ENCODE data around the gene TDRD3. TPM values are rescaled to one million over a fixed set of nuclear protein-coding genes. Genes with fewer than 3 reads are reported as not detected.
"Not testable (repeated sequence)": the region's sequence is repeated elsewhere in the genome, so short reads cannot be mapped to it uniquely, and the experiment has no call there.

TDRD3 gene
- total RNA-seq, 4 donors from 2014 or later: 28.5 to 47.8 (median 41.3) TPM

- peak; percentile 67 to 69 for DNase-seq
- Histone ChIP-seq H3K27me3 (no peaks in the 10 kb centered on the region), H3K9me3 (no peaks in the 10 kb centered on the region), H3K4me1 (peaks cover 13 to 14% of the 10 kb centered on the region in 2 donors), H3K4me3 (replicated peaks in 1 of 3) (peak overlapping the region; percentile 12 to 72 (median 23)), H3K27ac (peak overlapping the region; percentile 91 to 98 (median 98)), H3K36me3 (no peaks in the 10 kb centered on the region)
- TF ChIP-seq CTCF (IDR thresholded peaks at IDR 0.05) (no peak), POLR2A (IDR thresholded peaks at IDR 0.05) (peak in 1 of 2 donors; percentile 57)
- intact Hi-C loops (cut with DNase I): no loop called here
- 2% methylated on average over 16 to 35 of the region's 43 CpGs for WGBS, 2 donors
These were observed 821 bp downstream of the TDRD3 start for GRCh38 chr13:60397704-60398378.

- intact Hi-C loops (cut with DNase I): no loop called here
- H3K27ac ChIP-seq: peak overlapping the region; percentile 91 to 98 (median 98)
- peaks cover 13 to 14% of the 10 kb centered on the region in 2 donors for H3K4me1 ChIP-seq
- peak overlapping the region in 1 of 3 donors; percentile 72 for H3K4me3 ChIP-seq (replicated peaks in 1 of 3)
- 52 to 54% methylated on average over 6 of the region's 6 CpGs for WGBS, 2 donors
- no peaks in the 10 kb centered on the region for H3K27me3 ChIP-seq
- no peak for TF ChIP-seq POLR2A (IDR thresholded peaks at IDR 0.05)
- TF ChIP-seq CTCF (IDR thresholded peaks at IDR 0.05): no peak
- no peak for DNase-seq
- H3K9me3 ChIP-seq: no peaks in the 10 kb centered on the region
- no peaks in the 10 kb centered on the region for H3K36me3 ChIP-seq
These were observed 1.4 kb downstream of the TDRD3 start for GRCh38 chr13:60398379-60398891.

- Histone ChIP-seq H3K36me3 (no peaks in the 10 kb centered on the region), H3K9me3 (no peaks in the 10 kb centered on the region), H3K4me1 (peaks cover 13 to 14% of the 10 kb centered on the region in 2 donors), H3K27ac (peak overlapping the region in 2 of 3 donors; percentile 91 to 98), H3K27me3 (no peaks in the 10 kb centered on the region), H3K4me3 (replicated peaks in 1 of 3) (no peak overlapping the region)
- no peak for TF ChIP-seq CTCF (IDR thresholded peaks at IDR 0.05)
- no peak for TF ChIP-seq POLR2A (IDR thresholded peaks at IDR 0.05)
- no peak for DNase-seq
- 57 to 63% methylated on average over 6 of the region's 6 CpGs for WGBS, 2 donors
- intact Hi-C loops (cut with DNase I): no loop called here
These were observed 2.0 kb downstream of the TDRD3 start for GRCh38 chr13:60398907-60399589.

- intact Hi-C loops (cut with DNase I): no loop called here
- Histone ChIP-seq H3K4me1 (peaks cover 13 to 14% of the 10 kb centered on the region in 2 donors), H3K9me3 (no peaks in the 10 kb centered on the region), H3K27me3 (no peaks in the 10 kb centered on the region), H3K4me3 (replicated peaks in 1 of 3) (no peak overlapping the region), H3K36me3 (no peaks in the 10 kb centered on the region), H3K27ac (no peak overlapping the region)
- no peak for TF ChIP-seq POLR2A (IDR thresholded peaks at IDR 0.05)
- TF ChIP-seq CTCF (IDR thresholded peaks at IDR 0.05): no peak
- no peak for DNase-seq
These were observed 5.0 kb downstream of the TDRD3 start for GRCh38 chr13:60402022-60402421.

GRCh38 chr13:60407095-60407494 lies 10.1 kb downstream of the TDRD3 start:
- DNase-seq: no peak
- 85 to 88% methylated on average over 1 of the region's 1 CpG for WGBS, 2 donors
- Histone ChIP-seq H3K4me1 (peaks cover 5 to 8% of the 10 kb centered on the region in 2 donors), H3K27ac (no peak overlapping the region), H3K9me3 (no peaks in the 10 kb centered on the region), H3K4me3 (replicated peaks in 1 of 3) (no peak overlapping the region), H3K36me3 (no peaks in the 10 kb centered on the region), H3K27me3 (no peaks in the 10 kb centered on the region)
- TF ChIP-seq POLR2A (IDR thresholded peaks at IDR 0.05) (no peak), CTCF (IDR thresholded peaks at IDR 0.05) (no peak)
- intact Hi-C loops (cut with DNase I): no loop called here

GRCh38 chr13:60407852-60408251 lies 10.8 kb downstream of the TDRD3 start:
- DNase-seq; H3K9me3 ChIP-seq; H3K4me3 ChIP-seq (replicated peaks in 1 of 3); H3K36me3 ChIP-seq; H3K4me1 ChIP-seq; H3K27me3 ChIP-seq; intact Hi-C loops (cut with DNase I); H3K27ac ChIP-seq: not testable (repeated sequence)
- WGBS, 2 donors: 96 to 98% methylated on average over 11 of the region's 11 CpGs

- intact Hi-C loops (cut with DNase I); DNase-seq; H3K4me3 ChIP-seq (replicated peaks in 1 of 3); H3K36me3 ChIP-seq; H3K27me3 ChIP-seq; H3K4me1 ChIP-seq; H3K9me3 ChIP-seq; H3K27ac ChIP-seq: not testable (repeated sequence)
- WGBS, 2 donors: 92 to 98% methylated on average over 4 of the region's 4 CpGs
These were observed 12.7 kb downstream of the TDRD3 start for GRCh38 chr13:60409574-60410292.
